Neuronal stem cell (in vitro differentiated cells): ENCODE data around the gene UBE2S.
A peak's percentile ranks its signal among the peaks of the same experiment; 100 is the strongest.

Experiments
- DNase-seq: peaks from one replicate; pipeline ENCODE4 v3.0.0-alpha.2; 2013; ENCODE audit warnings: low spot score
- H2AFZ ChIP-seq: one replicate; pipeline ENCODE4 v1.6.1; 2013; ENCODE audit warnings: mild to moderate bottlenecking, low read length, inconsistent platforms
- H2AK5ac ChIP-seq: 2 replicates; pipeline ENCODE4 v1.6.1; 2013; ENCODE audit warnings: low read depth, mild to moderate bottlenecking, inconsistent platforms, low read length, moderate library complexity, mixed read lengths
- H2BK120ac ChIP-seq: 2 replicates; pipeline ENCODE4 v1.6.1; 2013; ENCODE audit warnings: low read depth, mild to moderate bottlenecking, inconsistent platforms, low read length, moderate library complexity, mixed read lengths
- H2BK12ac ChIP-seq: one replicate; pipeline ENCODE4 v1.6.1; 2013; ENCODE audit warnings: low read length, inconsistent platforms
- H2BK15ac ChIP-seq: 2 replicates; pipeline ENCODE4 v1.6.1; 2013; ENCODE audit warnings: mild to moderate bottlenecking, low read length, inconsistent platforms, mixed read lengths
- H2BK5ac ChIP-seq: one replicate; pipeline ENCODE4 v1.6.1; 2013; ENCODE audit warnings: inconsistent platforms, mild to moderate bottlenecking, low read length, moderate library complexity
- H3K14ac ChIP-seq: one replicate; pipeline ENCODE4 v1.6.1; 2013; ENCODE audit warnings: low read length, inconsistent platforms
- H3K18ac ChIP-seq: 2 replicates; pipeline ENCODE4 v1.6.1; 2013; ENCODE audit warnings: low read length, inconsistent platforms
- H3K23ac ChIP-seq: 2 replicates; pipeline ENCODE4 v1.6.1; 2013; ENCODE audit warnings: low read depth, mild to moderate bottlenecking, mixed read lengths, low read length, inconsistent platforms; ENCODE audit not compliant: poor library complexity
- H3K27ac ChIP-seq: replicated peaks from 3 replicates; pipeline ENCODE4 v1.5.1; 2013; ENCODE audit warnings: low read length, inconsistent platforms
- H3K27me3 ChIP-seq, 3 experiments: 2 replicates each; pipeline ENCODE4 v1.6.1; 2013; ENCODE audit warnings: low read length in 3 of 3, mild to moderate bottlenecking in 2 of 3, inconsistent platforms in 1 of 3, low read depth in 1 of 3, mixed read lengths in 1 of 3, moderate library complexity in 1 of 3; ENCODE audit not compliant: control insufficient read depth in 3 of 3, insufficient read depth in 3 of 3
- H3K36me3 ChIP-seq, 2 donors: replicated peaks in 1 of 2; 2 replicates each; pipeline ENCODE4 v1.6.1; 2013; ENCODE audit warnings: low read length in 2 of 2; ENCODE audit not compliant: control insufficient read depth in 2 of 2, insufficient read depth in 2 of 2
- H3K4ac ChIP-seq: 2 replicates; pipeline ENCODE4 v1.6.1; 2013; ENCODE audit warnings: inconsistent platforms, mild to moderate bottlenecking, low read length, moderate library complexity
- H3K4me1 ChIP-seq, 2 donors: 1 replicate in 1 of 2; 2 replicates in 1 of 2; pipeline ENCODE4 v1.6.1; 2013; ENCODE audit warnings: low read length in 2 of 2, low read depth in 1 of 2; ENCODE audit not compliant: control insufficient read depth in 2 of 2, insufficient read depth in 1 of 2
- H3K4me2 ChIP-seq: one replicate; pipeline ENCODE4 v1.6.1; 2013; ENCODE audit warnings: mild to moderate bottlenecking, low read length, inconsistent platforms; ENCODE audit not compliant: insufficient read depth, poor library complexity, severe bottlenecking
- H3K4me3 ChIP-seq, 2 donors: 2 replicates each; pipeline ENCODE4 v1.5.1; 2013; ENCODE audit warnings: low read length in 2 of 2, mild to moderate bottlenecking in 2 of 2, inconsistent platforms in 1 of 2, moderate library complexity in 1 of 2
- H3K79me1 ChIP-seq: one replicate; pipeline ENCODE4 v1.6.1; 2013; ENCODE audit warnings: low read depth, mild to moderate bottlenecking, inconsistent platforms, low read length, moderate library complexity
- H3K9ac ChIP-seq: one replicate; pipeline ENCODE4 v1.6.1; 2013; ENCODE audit warnings: mild to moderate bottlenecking, low read depth, low read length, inconsistent platforms; ENCODE audit not compliant: poor library complexity
- H3K9me3 ChIP-seq, 2 donors: replicated peaks in 1 of 2; 2 replicates each; pipeline versions ENCODE3 to v1.6.1; 2013; ENCODE audit warnings: low read length in 2 of 2, mild to moderate bottlenecking in 2 of 2, inconsistent platforms in 1 of 2, low read depth in 1 of 2, mixed read lengths in 1 of 2, moderate library complexity in 1 of 2; ENCODE audit not compliant: control insufficient read depth in 2 of 2, insufficient read depth in 1 of 2
- H4K8ac ChIP-seq: one replicate; pipeline ENCODE4 v1.6.1; 2013; ENCODE audit warnings: low read depth, mild to moderate bottlenecking, inconsistent platforms, low read length, moderate library complexity
- H4K91ac ChIP-seq: one replicate; pipeline ENCODE4 v1.6.1; 2013; ENCODE audit warnings: low read length, low read depth, mild to moderate bottlenecking, inconsistent platforms; ENCODE audit not compliant: poor library complexity
- WGBS, 2 donors: extraction: QIAGEN DNeasy Blood & Tissue Kit; methylation state at CpG; one replicate each; pipeline ENCODE4 v1.1.7; 2013; ENCODE audit warnings: missing lambda C conversion rate in 2 of 2, mixed read lengths in 1 of 2; ENCODE audit not compliant: insufficient read length in 2 of 2, insufficient replicate concordance in 1 of 2; ENCODE audit errors: extremely low coverage in 2 of 2; 5-methylcytosine and 5-hydroxymethylcytosine counted together

UBE2S gene

DNA sequence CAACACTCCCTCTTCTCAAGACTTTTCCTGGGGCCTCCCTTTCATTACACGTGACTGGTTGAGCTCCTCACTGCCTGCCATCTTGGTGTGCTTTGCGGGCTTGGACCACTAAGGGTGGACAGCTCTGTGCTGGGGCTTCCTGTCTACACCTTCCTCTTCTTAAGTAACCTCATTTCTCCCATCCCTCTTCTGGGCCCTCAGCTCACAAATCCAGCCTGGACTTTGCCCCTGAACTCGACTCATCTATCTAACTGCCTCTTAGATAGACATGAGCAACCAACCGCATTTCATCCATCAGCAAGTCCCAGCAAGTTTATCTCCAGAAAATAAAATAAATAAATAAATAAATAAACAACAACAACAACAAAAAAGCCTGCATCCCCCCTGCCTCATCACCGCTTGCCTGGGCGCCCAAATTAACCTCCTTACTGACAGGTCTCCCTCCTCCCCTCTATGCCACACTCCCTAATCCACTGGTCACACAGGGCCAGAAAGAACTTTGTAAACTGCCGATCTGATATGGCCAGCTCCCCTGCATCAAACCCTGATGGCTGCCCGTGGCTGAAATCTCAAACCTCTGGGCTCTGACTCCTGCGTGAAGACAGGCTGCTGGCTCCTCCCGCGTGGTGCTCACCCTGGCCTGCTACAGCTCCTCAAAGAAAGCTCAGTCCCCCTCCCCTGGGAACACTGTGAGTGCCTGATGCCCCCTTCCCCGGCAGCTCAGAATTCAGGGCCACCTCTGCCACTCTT, 46.1 kb upstream of the UBE2S start:
- H3K4me3 ChIP-seq = no peak overlapping the region
- no peak overlapping the region for H2BK5ac ChIP-seq
- no CpG with 5 or more reads among the region's 12 CpGs for WGBS, 2 donors
- H3K18ac ChIP-seq = no peak overlapping the region
- H4K8ac ChIP-seq = no peak overlapping the region
- H2BK12ac ChIP-seq = peak overlapping the region; percentile 68
- H4K91ac ChIP-seq = no peak overlapping the region
- no peak overlapping the region for H3K14ac ChIP-seq
- no peak overlapping the region for H3K4me2 ChIP-seq
- H3K4me1 ChIP-seq = peaks cover 8 to 21% of the 10 kb centered on the region in 2 donors
- H3K23ac ChIP-seq = peak overlapping the region; percentile 38
- H3K36me3 ChIP-seq = peaks cover 0 to 12% of the 10 kb centered on the region in 2 donors
- no peak overlapping the region for H3K9ac ChIP-seq
- H2AK5ac ChIP-seq = peak overlapping the region; percentile 76
- H2AFZ ChIP-seq = no peak overlapping the region
- H2BK120ac ChIP-seq = no peak overlapping the region
- H3K27me3 ChIP-seq = peaks cover 6 to 35% (median 9%) of the 10 kb centered on the region in 3 experiments
- DNase-seq = no peak
- no peak overlapping the region for H2BK15ac ChIP-seq
- no peak overlapping the region for H3K27ac ChIP-seq
- H3K4ac ChIP-seq = no peak overlapping the region
- no peaks in the 10 kb centered on the region for H3K79me1 ChIP-seq
- no peaks in the 10 kb centered on the region for H3K9me3 ChIP-seq

DNA sequence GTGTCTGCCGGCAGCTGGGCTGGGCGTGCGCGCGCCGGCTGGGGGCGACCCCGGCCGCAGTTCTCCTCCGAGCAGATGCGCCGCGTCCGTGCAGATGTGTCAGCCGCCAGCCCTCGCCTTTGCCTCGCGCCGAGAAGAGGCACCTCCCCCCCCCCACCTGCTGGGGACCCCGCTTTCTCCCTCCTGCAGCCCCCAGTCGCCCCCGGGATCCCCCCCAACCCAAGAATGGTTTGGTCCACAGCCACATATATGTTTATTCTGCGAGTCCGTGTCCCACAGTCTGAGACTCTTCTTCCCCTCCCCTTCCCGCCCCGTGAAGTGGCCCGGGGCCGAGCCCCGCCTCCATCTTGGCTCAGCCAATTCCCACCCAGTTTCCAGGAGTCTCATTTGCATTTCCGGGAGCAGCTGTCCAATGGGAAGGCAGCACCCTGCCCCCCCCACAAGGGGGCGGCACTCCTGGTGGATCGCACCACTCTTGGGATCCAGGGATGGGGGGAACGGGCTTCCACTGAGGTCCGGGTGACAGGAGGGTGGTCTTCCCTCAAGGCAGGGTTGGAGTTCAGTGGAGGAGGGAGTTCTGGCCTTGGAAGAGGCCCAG, 45.3 kb upstream of the UBE2S start:
- no peak overlapping the region for H3K27ac ChIP-seq
- H4K91ac ChIP-seq = no peak overlapping the region
- peak overlapping the region; percentile 92 for H3K9ac ChIP-seq
- no CpG with 5 or more reads among the region's 34 CpGs for WGBS, 2 donors
- no peak overlapping the region for H3K14ac ChIP-seq
- H3K4ac ChIP-seq = no peak overlapping the region
- H2AK5ac ChIP-seq = no peak overlapping the region
- no peak overlapping the region for H2BK12ac ChIP-seq
- H3K4me3 ChIP-seq = peak overlapping the region in 1 of 2 donors; percentile 56
- peaks cover 0 to 12% of the 10 kb centered on the region in 2 donors for H3K36me3 ChIP-seq
- H2BK5ac ChIP-seq = no peak overlapping the region
- no peak overlapping the region for H3K23ac ChIP-seq
- peak overlapping the region; percentile 96 for H3K4me2 ChIP-seq
- no peak overlapping the region for H2BK15ac ChIP-seq
- H2BK120ac ChIP-seq = no peak overlapping the region
- DNase-seq = peak; percentile 92
- peaks cover 0 to under 1% of the 10 kb centered on the region in 2 donors for H3K9me3 ChIP-seq
- H3K4me1 ChIP-seq = peaks cover 8 to 18% of the 10 kb centered on the region in 2 donors
- no peak overlapping the region for H4K8ac ChIP-seq
- H3K18ac ChIP-seq = peak overlapping the region; percentile 85
- peaks cover 2% of the 10 kb centered on the region for H3K79me1 ChIP-seq
- peaks cover 6 to 42% (median 9%) of the 10 kb centered on the region in 3 experiments for H3K27me3 ChIP-seq
- peak overlapping the region; percentile 92 for H2AFZ ChIP-seq

DNA sequence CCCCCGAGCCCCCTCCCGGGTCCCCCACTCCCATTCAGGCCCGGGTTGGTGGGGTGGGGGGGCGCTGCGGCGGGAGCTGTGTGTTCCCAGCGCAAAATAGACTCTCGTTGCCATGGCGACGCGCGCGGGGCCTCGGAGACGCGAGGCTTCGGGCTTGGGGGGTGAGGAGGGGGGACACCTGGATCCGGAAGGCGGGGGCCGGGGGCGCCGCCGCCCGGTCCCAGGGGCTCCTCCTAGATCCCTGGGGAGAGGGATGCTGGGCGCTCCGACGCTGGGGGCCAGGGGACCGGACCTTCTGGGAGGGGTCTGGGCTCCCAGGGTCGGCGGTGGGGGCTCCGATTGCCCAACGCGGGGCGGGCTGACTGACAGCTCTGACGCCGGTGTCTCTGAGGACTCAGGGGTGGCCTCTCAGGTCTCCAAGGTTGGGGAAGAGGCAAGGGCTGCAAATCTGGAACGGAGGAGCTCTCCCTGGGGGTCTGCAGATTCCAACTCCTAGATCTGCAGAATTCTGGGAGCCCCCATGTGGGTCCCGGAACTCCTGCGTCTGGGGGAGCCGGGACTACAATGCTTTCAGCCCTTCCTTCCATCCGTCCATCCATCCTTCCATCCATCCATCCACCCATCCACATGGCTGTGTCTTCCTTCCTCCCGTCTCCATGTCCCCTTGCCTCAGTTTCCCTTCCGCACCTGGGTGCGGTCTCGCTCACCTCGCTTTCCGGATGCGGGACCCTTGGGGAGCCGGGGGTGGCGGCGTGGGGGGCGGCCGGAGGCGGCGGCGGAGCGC, 44.6 kb upstream of the UBE2S start:
- Histone ChIP-seq H2AFZ (peak overlapping the region; percentile 92), H3K23ac (peak overlapping the region; percentile 43), H3K9me3 (peaks cover 0 to 2% of the 10 kb centered on the region in 2 donors), H3K79me1 (peaks cover 2% of the 10 kb centered on the region), H3K18ac (peak overlapping the region; percentile 85), H3K4me1 (peaks cover 8 to 18% of the 10 kb centered on the region in 2 donors), H2BK15ac (peak overlapping the region; percentile 67), H2BK120ac (no peak overlapping the region), H3K4ac (no peak overlapping the region), H3K36me3 (peaks cover 0 to 12% of the 10 kb centered on the region in 2 donors), H3K4me3 (peak overlapping the region; percentile 56 to 71), H3K9ac (peak overlapping the region; percentile 92), H4K8ac (no peak overlapping the region), H2BK12ac (no peak overlapping the region), H3K27ac (no peak overlapping the region), H3K27me3 (peaks cover 9 to 49% (median 9%) of the 10 kb centered on the region in 3 experiments), H2BK5ac (peak overlapping the region; percentile 53), H3K4me2 (peak overlapping the region; percentile 96), H2AK5ac (peak overlapping the region; percentile 63), H3K14ac (peak overlapping the region; percentile 8), H4K91ac (no peak overlapping the region)
- DNase-seq = no peak
- no CpG with 5 or more reads among the region's 57 CpGs for WGBS, 2 donors
